Central memory CD4-positive, alpha-beta T cell (primary cell): ENCODE measurements around the gene BPI.
"Not testable (repeated sequence)": the region's sequence is repeated elsewhere in the genome, so short reads cannot be mapped to it uniquely, and the experiment has no call there.

ENCODE experiments used
- DNase-seq: peaks from one replicate; pipeline ENCODE4 v3.0.0; 2022

Gene BPI

DNA sequence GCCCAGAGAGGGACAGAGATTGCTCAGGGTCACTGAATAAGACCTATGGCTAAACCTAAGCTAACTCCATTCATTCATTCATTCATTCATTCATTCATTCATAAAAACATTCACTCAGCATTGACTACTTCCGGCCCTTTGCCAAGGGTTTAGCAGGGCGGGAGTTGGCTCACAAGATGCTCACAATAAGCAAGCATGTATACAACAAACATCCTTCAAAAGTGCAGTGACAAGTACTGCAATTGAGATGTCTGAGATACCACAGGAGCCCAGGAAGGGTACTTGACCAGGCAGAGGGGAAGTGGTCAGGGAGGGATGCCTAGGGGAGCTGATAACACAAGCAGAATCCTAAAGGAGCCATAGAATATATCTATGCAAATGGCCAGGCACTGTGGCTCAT lies 25.2 kb upstream of the BPI start:
- no peak for DNase-seq

- not testable (repeated sequence) for DNase-seq
Observed at GRCh38 chr20:38281176-38281915, 22.6 kb upstream of the BPI start.

- no peak for DNase-seq
Observed at GRCh38 chr20:38283236-38283635, 20.7 kb upstream of the BPI start.

DNA sequence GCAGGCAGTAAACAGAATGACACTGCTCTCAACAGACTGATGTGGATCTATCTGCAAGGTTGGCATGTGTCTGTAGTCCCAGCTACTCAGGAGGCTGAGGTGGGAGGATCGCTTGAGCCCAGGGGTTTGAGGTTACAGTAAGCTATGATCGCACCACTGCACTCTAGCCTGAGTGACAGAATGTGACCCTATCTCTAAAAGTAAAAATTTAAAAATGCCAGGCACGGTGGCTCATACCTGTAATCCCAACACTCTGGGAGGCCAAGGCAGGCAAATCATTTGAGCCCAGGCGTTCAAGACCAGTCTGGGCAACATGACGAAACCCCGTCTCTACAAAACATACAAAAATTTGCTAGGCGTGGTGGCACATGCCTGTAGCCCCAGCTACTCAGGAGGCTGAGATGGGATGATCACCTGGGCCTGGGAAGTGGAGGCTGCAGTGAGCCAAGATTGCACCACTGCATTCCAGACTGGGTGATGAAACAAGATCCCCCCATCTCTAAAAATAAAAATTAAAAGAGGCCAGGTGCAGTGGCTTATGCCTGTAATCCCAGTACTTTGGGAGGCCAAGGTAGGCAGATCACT lies 19.8 kb upstream of the BPI start:
- not testable (repeated sequence) for DNase-seq

GRCh38 chr20:38284893-38285444 lies 19.0 kb upstream of the BPI start:
- no peak for DNase-seq

- DNase-seq: no peak
Observed at GRCh38 chr20:38286586-38287531, 17.1 kb upstream of the BPI start.

DNA sequence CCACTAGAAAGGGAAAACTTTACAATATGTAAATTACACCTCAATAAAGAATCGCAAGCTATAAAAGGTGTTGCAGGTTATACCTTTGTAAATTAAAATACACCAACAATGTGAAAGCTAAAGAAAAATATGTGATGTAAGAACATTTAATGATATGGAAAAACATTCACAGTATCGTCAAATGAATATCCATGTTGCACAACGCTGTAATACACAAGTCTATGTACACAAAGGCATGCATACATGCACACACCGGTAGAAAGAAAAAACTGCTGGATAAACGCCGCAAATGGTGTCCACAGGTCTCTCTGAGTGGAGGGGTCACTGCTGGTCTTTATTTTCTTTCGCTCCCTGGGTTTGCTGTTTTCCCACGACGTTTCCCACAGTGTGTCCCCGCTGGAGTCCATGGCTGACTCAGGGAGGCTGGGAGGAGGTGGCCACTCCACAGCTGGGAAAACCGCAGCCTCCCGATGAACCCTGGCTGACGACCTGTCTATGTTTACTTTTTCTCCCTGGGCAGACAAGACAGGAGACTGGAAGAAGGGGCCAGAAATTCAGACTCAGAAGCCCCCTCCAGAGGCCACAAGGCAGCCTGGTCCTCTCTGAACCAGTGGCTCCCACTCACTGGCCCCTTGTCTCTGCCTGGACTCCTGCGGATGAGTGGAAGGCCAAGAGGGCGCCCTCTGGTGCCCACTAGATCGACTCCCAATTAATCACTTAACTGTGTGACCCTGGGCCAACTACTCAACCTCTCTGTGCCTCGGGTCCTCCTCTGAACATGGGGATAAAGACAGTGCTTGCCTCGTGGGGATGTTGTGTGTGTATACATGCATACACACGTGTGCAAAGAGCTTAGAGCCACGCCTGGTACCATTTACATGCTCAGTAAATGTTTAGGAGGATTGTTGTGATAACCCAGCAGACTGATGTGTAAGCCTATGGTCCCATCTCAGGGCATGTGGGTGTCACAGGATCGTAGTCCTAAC lies 12.8 kb upstream of the BPI start:
- no peak for DNase-seq

DNA sequence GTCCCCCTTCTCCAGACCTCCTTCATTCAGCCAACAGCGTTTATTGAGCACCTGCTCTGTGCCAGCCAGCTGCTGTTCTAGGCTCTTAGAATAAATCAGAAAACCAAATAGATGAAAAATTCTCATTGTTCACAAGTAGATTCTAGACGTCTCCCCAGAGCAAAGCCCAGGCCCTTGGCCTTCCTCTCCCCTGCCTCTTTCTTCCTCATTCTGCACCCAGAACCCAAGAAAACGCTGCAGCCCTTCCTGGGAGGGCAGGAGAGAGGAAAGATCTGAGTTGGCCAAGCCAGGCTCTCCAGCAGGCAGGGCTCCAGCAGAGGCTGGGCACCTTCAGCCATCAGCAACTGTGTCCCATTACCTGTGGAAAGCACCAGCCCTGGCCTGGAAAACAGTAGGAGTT lies 12.0 kb upstream of the BPI start:
- no peak for DNase-seq

DNA sequence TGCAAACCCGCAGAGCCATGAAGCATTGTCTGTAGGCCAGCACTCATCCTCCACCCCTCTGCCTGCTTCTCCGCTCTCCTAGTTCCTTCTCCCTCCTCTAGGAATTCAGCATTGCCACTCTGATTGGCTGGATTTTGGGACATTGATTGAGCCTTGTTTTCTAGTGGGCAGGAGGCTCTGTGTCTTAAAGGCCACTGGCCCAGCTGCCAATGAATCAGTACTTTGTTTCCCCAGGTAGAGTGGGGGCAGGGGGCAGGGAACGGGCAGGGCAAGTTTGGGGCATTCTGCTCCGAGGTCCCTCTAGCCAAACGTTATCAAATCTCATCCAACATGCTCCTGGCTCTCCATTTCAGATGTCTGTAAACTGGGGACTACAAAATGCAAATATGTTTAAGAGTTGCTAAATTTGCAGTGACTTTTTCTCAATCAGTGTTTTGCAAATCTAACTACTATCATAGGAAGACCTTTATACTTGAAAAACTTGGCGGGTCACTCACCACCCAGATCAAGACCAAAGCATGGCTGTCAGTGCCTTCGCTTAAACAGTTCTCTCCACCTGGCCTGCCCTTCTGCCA lies 10.4 kb upstream of the BPI start:
- no peak for DNase-seq

- no peak for DNase-seq
Observed at GRCh38 chr20:38294076-38294591, 9.8 kb upstream of the BPI start.

GRCh38 chr20:38295811-38296210 lies 8.1 kb upstream of the BPI start:
- DNase-seq: no peak

GRCh38 chr20:38296433-38296832 lies 7.5 kb upstream of the BPI start:
- no peak for DNase-seq

DNA sequence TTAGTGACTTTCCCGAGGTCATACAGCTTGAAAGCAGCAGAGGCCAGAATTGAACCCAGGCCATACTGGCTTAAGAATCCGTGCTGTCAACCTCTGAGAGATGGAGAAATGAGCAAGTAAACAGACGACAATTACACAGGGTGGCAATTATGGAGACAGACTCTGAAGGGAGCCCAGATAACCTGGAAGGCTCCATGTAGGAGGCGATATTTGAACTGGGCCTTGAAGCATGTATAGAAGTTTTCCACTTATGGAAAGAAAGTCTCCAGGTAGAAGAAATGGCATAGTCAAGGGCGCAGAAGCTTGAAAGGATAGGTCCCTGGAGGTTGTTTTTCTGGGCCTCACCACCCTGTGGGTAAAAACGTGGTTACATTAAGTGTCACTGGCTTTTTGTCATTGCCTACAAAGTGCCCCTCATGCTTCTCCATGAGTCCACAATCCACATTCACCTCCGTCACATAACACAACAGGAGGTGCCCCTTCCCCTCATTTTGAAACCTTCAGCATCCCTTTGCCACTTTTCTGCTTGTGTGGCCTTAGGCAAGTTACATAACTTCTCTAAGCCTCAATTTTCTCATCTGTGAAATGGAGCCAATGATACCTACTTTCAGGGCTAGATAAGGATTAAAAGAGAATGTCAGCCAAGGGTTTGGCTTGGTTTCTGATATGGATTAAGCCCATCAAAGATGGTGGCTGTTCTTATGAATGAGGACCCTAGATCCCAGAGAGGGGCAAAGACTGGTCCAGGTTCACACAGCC lies 5.9 kb upstream of the BPI start:
- no peak for DNase-seq

- DNase-seq: no peak
Observed at GRCh38 chr20:38298768-38299288, 5.1 kb upstream of the BPI start.

- no peak for DNase-seq
Observed at GRCh38 chr20:38299963-38300362, 4.0 kb upstream of the BPI start.

DNA sequence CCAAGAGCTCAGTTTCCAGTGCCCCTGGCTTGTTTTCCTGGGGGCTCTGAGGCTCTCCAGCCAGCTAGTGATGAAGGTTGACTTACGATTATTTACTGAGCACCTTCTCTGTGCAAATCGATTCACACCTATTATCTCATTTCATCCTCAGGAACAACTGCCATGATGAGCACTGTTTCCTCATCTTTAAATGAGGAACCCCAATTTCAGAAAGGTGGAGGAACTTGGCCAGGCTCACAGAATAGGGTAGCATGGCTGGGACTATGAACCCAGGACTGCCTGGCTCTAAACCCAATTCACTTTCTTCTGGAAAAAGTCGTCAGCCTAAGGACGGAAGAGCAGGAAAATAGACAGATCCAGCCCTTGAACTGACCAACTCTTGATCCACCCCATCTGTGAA lies 3.5 kb upstream of the BPI start:
- DNase-seq: no peak

DNA sequence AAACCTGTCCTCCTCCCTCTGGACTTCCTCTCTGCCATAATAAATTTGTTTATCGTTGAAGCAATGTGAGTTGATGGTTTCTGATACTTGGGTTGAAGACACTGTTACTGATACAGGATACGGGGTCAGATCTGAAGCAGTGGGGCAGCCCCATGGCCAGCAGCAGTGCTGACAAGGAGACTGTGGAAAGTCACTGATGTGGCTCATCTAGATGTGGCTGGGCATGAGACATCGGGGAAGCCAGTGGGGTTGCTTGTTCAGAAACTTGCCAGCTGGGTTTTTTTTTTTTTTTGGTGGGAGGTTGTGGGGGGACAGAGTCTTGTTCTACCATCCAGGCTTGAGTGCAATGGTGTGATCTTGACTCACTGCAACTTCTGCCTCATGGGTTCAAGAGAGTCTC lies 2.6 kb upstream of the BPI start:
- no peak for DNase-seq

DNA sequence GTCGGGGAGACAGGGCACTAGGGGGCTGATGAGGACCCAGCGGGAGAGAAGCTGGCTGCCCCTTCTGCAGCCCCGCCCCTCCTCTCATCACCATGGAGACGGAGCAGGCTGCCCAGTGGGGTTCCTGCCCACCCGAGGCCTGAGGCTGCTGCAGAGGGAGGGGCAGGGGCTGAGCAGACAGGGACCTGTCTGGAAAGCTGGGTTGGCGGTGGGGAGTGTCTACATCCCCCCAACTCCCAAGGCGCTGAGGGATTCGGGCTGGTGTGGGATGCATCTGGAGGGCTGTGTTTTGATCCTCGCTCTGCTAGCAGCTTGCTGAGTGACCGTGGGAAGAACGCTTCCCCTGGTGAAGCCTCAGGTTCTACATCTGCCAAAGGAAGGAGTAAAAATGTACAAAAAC lies 1.2 kb upstream of the BPI start:
- DNase-seq: no peak

- DNase-seq: no peak
Observed at GRCh38 chr20:38304845-38305447, 990 bp downstream of the BPI start.

DNA sequence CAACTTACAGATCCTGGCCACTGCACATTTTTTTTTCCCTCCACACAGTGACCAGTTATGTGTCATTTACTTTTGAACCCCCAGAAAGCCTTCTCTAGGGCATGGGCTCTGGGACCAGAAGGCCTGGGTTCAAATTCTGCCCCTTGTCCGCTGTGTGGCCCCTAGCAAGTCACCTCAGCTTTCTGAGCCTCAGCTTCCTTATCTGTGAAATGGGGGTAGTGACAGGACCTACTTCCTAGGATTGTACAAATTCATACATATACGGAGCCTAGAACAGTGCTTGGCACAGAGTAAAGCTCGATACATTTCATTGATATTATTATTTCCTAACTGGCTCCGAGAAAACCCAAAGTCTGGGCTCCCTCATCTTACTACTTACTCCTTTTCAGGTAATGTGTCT lies 1.6 kb downstream of the BPI start:
- no peak for DNase-seq
